Measurements from ENCODE around the gene VCL. TPM values are rescaled to one million over a fixed set of nuclear protein-coding genes. Genes with fewer than 3 reads are reported as not detected.
A peak's percentile ranks its signal among the peaks of the same experiment; 100 is the strongest.

VCL gene
- total RNA-seq, 4 donors from 2014 or later, result 53.3 to 90.4 (median 63.1) TPM

DNA sequence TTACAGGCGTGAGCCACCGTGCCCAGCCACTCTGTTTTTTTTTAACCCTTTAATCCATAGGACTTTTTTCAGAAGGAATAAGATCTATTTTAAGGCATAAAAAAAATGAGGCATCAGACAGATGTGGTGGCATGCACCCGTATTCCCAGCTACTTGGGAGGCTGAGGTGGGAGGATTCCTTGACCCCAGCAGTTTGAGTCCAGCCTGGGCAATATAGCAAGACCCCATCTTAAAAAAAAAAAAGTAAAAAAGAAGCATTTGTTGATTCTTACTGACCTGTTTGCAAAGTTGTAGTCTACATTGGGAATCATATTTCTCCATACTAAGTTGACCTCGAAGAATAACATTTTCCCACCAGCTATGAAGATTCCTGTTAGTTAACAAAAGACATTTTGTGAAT lies 38.6 kb downstream of the VCL start:
- TF ChIP-seq POLR2A (IDR thresholded peaks at IDR 0.05), result no peak
- TF ChIP-seq, protein P1, sequence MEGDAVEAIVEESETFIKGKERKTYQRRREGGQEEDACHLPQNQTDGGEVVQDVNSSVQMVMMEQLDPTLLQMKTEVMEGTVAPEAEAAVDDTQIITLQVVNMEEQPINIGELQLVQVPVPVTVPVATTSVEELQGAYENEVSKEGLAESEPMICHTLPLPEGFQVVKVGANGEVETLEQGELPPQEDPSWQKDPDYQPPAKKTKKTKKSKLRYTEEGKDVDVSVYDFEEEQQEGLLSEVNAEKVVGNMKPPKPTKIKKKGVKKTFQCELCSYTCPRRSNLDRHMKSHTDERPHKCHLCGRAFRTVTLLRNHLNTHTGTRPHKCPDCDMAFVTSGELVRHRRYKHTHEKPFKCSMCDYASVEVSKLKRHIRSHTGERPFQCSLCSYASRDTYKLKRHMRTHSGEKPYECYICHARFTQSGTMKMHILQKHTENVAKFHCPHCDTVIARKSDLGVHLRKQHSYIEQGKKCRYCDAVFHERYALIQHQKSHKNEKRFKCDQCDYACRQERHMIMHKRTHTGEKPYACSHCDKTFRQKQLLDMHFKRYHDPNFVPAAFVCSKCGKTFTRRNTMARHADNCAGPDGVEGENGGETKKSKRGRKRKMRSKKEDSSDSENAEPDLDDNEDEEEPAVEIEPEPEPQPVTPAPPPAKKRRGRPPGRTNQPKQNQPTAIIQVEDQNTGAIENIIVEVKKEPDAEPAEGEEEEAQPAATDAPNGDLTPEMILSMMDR (IDR thresholded peaks at IDR 0.05), result no peak
- no peak overlapping the region for H3K4me3 ChIP-seq (ENCODE audit: low read depth, poor library complexity, severe bottlenecking)
- DNase-seq (ENCODE audit: low spot score in 2 of 2), result no peak
- 81 to 85% methylated on average over 4 of the region's 4 CpGs for WGBS, 2 donors
- intact Hi-C loops (cut with DNase I; ENCODE audit: low total_unique reads), result no loop called here

DNA sequence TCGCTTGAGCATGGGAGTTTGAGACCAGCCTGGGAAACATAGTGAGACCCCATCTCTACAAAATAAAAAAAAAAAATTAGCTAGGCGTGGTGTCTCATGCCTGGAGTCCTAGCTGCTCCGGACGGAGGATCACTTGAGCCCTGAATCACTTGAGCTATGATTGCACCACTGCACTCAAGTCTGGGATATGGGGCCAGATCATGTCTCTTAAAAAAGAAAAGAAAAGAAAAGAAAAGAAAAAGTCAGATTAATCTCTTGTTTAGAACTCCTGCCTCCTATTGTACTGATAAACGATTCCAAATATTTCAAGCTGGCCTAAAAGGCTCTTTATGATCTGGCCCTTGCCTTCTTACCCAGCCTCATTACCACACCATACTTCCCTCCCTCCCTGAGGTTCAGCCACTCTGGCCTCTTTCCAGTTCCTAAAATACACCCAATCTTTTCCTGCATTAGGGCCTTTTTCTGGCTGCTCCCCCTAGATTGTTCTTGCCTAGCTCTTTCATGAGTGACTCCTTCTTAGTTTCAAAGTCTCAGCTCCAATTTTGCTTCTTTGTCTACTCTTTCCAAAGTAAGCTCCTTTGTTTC lies 41.7 kb downstream of the VCL start:
- TF ChIP-seq, protein P1 (IDR thresholded peaks at IDR 0.05), result no peak
- TF ChIP-seq POLR2A (IDR thresholded peaks at IDR 0.05), result no peak
- WGBS, 2 donors, result 52 to 67% methylated on average over 5 of the region's 5 CpGs
- intact Hi-C loops (cut with DNase I; ENCODE audit: low total_unique reads), result no loop called here
- peak in 1 of 2 donors; percentile 47 for DNase-seq (ENCODE audit: low spot score in 2 of 2)
- H3K4me3 ChIP-seq (ENCODE audit: low read depth, poor library complexity, severe bottlenecking), result no peak overlapping the region

DNA sequence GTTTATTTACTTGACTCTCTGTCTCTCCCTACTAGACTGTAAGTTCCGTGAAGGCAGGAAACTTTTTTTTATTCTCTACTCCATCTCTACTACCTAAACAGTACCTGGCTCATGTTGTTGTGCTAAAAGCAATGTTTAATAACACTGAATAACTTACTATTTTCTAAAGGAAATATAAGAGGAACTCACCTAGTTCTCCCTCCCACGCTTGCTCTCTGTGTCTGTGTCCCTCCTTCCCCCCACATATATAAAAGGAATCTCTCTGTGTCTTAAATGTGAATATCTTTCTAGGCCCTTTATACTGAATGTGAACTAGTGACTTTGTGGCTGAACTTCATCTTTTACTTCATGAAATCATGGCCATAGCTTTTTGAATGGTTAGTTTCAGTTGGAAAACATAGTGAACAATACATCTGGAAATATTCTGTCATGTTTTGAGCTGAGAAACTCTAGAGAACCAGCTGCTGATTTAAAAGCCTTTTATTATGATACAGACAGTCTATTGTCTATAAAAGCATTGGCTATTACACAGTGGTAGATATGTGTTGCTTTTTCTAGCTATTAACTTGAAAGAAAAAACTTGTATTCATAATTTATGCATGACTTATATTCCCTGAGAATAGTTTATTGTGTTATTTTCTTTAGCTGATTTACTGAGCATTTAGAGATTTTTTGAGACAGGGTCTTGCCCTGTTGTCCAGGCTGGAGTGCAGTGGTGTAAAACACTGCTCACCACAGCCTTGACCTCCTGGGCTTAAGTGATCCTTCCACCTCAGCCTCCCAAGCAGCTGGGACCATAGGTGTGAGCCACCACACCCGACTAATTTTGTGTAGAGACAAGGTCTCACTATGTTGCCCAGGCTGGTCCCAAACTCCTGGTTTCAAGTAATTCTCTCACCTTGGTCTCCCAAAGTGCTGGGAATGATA lies 42.5 kb downstream of the VCL start:
- DNase-seq (ENCODE audit: low spot score in 2 of 2), result no peak
- TF ChIP-seq, protein P1 (IDR thresholded peaks at IDR 0.05), result no peak
- 78 to 79% methylated on average over 3 of the region's 3 CpGs for WGBS, 2 donors
- no peak overlapping the region for H3K4me3 ChIP-seq (ENCODE audit: low read depth, poor library complexity, severe bottlenecking)
- intact Hi-C loops (cut with DNase I; ENCODE audit: low total_unique reads), result no loop called here

DNA sequence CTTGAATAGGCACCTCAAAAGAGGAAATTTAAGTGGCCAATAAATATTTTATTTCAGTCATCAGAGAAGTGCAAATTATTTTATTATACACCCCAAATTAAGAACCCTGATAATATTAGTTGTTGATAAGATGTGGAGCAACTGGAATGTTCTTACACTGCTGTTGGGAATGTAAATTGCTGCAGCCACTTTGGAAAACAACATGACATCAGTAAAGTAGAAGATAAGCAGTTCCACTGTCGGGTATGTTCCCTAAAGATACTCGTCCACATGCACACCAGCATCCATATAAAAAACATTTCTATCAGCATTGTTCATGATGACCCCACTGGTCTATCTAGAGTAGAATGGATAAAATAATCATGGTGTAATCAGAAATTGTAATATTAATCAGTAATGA lies 46.5 kb downstream of the VCL start:
- no peak for DNase-seq (ENCODE audit: low spot score in 2 of 2)
- H3K4me3 ChIP-seq (ENCODE audit: low read depth, poor library complexity, severe bottlenecking), result no peak overlapping the region
- 91 to 94% methylated on average over 2 of the region's 2 CpGs for WGBS, 2 donors
- TF ChIP-seq, protein P1 (IDR thresholded peaks at IDR 0.05), result no peak
- TF ChIP-seq POLR2A (IDR thresholded peaks at IDR 0.05), result no peak
- intact Hi-C loops (cut with DNase I; ENCODE audit: low total_unique reads), result no loop called here

DNA sequence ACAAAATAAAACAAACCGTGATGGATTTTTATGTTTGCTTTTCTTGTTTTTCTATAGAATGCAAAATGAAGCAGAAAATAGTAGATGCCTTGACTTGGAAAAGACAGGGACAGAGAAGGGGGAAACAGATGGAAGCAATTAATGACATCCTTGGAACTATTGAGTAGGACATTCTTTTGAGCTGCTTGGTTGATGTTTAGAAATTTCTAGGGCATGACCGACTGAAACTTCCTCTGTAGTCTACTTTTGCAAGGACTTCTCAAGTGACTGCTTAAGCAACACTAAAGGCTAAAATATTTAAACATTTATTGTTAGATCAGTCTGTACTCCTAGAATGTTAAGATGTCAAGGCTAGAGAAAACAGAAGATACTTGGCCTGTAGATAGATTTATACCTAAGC lies 49.4 kb downstream of the VCL start:
- WGBS, 2 donors, result 59 to 61% methylated on average over 2 of the region's 2 CpGs
- no peak for TF ChIP-seq POLR2A (IDR thresholded peaks at IDR 0.05)
- TF ChIP-seq, protein P1 (IDR thresholded peaks at IDR 0.05), result no peak
- no peak overlapping the region for H3K4me3 ChIP-seq (ENCODE audit: low read depth, poor library complexity, severe bottlenecking)
- no peak for DNase-seq (ENCODE audit: low spot score in 2 of 2)
- intact Hi-C loops (cut with DNase I; ENCODE audit: low total_unique reads), result no loop called here
